Measurements from ENCODE around the gene CBFA2T3. TPM values are rescaled to one million over a fixed set of nuclear protein-coding genes. Genes with fewer than 3 reads are reported as not detected.

Gene CBFA2T3
- total RNA-seq, 1 donor from 2014 or later = 10.1 TPM

GRCh38 chr16:88913870-88914269, 63.1 kb downstream of the CBFA2T3 start:
- Mint-ChIP-seq H3K4me3 (no peak overlapping the region), H3K36me3 (no peaks in the 10 kb centered on the region)

GRCh38 chr16:88913001-88913612, 63.9 kb downstream of the CBFA2T3 start:
- peaks cover 5% of the 10 kb centered on the region for H3K4me1 Mint-ChIP-seq
- no peaks in the 10 kb centered on the region for H3K27me3 Mint-ChIP-seq (ENCODE audit: low read depth)
- no peak for DNase-seq (ENCODE audit: low spot score in 2 of 2, unreplicated experiment in 2 of 2)

More at GRCh38 chr16:88913870-88914269, 63.1 kb downstream of the CBFA2T3 start:
- Mint-ChIP-seq H3K27ac (no peak overlapping the region), H3K27me3 (ENCODE audit: low read depth) (no peaks in the 10 kb centered on the region), H3K4me1 (peaks cover 5% of the 10 kb centered on the region), H3K9me3 (peaks cover 2% of the 10 kb centered on the region)
- TF ChIP-seq, protein P1, sequence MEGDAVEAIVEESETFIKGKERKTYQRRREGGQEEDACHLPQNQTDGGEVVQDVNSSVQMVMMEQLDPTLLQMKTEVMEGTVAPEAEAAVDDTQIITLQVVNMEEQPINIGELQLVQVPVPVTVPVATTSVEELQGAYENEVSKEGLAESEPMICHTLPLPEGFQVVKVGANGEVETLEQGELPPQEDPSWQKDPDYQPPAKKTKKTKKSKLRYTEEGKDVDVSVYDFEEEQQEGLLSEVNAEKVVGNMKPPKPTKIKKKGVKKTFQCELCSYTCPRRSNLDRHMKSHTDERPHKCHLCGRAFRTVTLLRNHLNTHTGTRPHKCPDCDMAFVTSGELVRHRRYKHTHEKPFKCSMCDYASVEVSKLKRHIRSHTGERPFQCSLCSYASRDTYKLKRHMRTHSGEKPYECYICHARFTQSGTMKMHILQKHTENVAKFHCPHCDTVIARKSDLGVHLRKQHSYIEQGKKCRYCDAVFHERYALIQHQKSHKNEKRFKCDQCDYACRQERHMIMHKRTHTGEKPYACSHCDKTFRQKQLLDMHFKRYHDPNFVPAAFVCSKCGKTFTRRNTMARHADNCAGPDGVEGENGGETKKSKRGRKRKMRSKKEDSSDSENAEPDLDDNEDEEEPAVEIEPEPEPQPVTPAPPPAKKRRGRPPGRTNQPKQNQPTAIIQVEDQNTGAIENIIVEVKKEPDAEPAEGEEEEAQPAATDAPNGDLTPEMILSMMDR (IDR thresholded peaks at IDR 0.05; ENCODE audit: unreplicated experiment) = no peak
- DNase-seq (ENCODE audit: low spot score in 2 of 2, unreplicated experiment in 2 of 2) = no peak

GRCh38 chr16:88912556-88912955, 64.5 kb downstream of the CBFA2T3 start:
- Mint-ChIP-seq H3K4me3 (no peak overlapping the region), H3K27ac (no peak overlapping the region), H3K9me3 (no peaks in the 10 kb centered on the region), H3K4me1 (peaks cover 7% of the 10 kb centered on the region), H3K36me3 (no peaks in the 10 kb centered on the region), H3K27me3 (ENCODE audit: low read depth) (no peaks in the 10 kb centered on the region)
- TF ChIP-seq, protein P1 (IDR thresholded peaks at IDR 0.05; ENCODE audit: unreplicated experiment) = no peak
- DNase-seq (ENCODE audit: low spot score in 2 of 2, unreplicated experiment in 2 of 2) = no peak

More at GRCh38 chr16:88913001-88913612, 63.9 kb downstream of the CBFA2T3 start:
- no peak overlapping the region for H3K27ac Mint-ChIP-seq
- H3K4me3 Mint-ChIP-seq = no peak overlapping the region
- no peaks in the 10 kb centered on the region for H3K36me3 Mint-ChIP-seq
- no peaks in the 10 kb centered on the region for H3K9me3 Mint-ChIP-seq
- TF ChIP-seq, protein P1 (IDR thresholded peaks at IDR 0.05; ENCODE audit: unreplicated experiment) = no peak

GRCh38 chr16:88911946-88912310, 65.1 kb downstream of the CBFA2T3 start:
- H3K36me3 Mint-ChIP-seq = no peaks in the 10 kb centered on the region
- peaks cover 5% of the 10 kb centered on the region for H3K4me1 Mint-ChIP-seq
- TF ChIP-seq, protein P1 (IDR thresholded peaks at IDR 0.05; ENCODE audit: unreplicated experiment) = no peak
- no peaks in the 10 kb centered on the region for H3K9me3 Mint-ChIP-seq
- no peaks in the 10 kb centered on the region for H3K27me3 Mint-ChIP-seq (ENCODE audit: low read depth)
- no peak overlapping the region for H3K27ac Mint-ChIP-seq
- DNase-seq (ENCODE audit: low spot score in 2 of 2, unreplicated experiment in 2 of 2) = no peak
- H3K4me3 Mint-ChIP-seq = no peak overlapping the region

GRCh38 chr16:88911136-88911945, 65.7 kb downstream of the CBFA2T3 start:
- TF ChIP-seq, protein P1 (IDR thresholded peaks at IDR 0.05; ENCODE audit: unreplicated experiment) = no peak
- Mint-ChIP-seq H3K9me3 (no peaks in the 10 kb centered on the region), H3K36me3 (no peaks in the 10 kb centered on the region), H3K27me3 (ENCODE audit: low read depth) (no peaks in the 10 kb centered on the region), H3K4me1 (peaks cover 2% of the 10 kb centered on the region), H3K4me3 (no peak overlapping the region), H3K27ac (no peak overlapping the region)
- no peak for DNase-seq (ENCODE audit: low spot score in 2 of 2, unreplicated experiment in 2 of 2)
